Activated T-helper 2 cell treated with anti-CD3 and anti-CD28 coated beads, Interferon-gamma antibody, Interleukin-2, Interleukin-4, amounts not matched to agents 10 μg/mL and 5 μg/mL and 100 μg/mL, durations not matched to agents 14 hours and 24 hours and 36 hours (primary cell): ENCODE results near the gene SEMA3A. TPM values are rescaled to one million over a fixed set of nuclear protein-coding genes. Genes with fewer than 3 reads are reported as not detected.
A peak's percentile ranks its signal among the peaks of the same experiment; 100 is the strongest.
"Not testable (repeated sequence)": the region's sequence is repeated elsewhere in the genome, so short reads cannot be mapped to it uniquely, and the experiment has no call there.

Experiments used
- DNase-seq: peaks from one replicate; pipeline ENCODE4 v3.0.0; 2021; ENCODE audit warnings: low spot score
- H3K27ac Mint-ChIP-seq: one replicate; pipeline ENCODE4 v1.8.0; 2021; ENCODE audit warnings: mixed read lengths
- H3K27me3 Mint-ChIP-seq: one replicate; pipeline ENCODE4 v1.8.0; 2021; ENCODE audit warnings: low read depth, mixed read lengths
- H3K36me3 Mint-ChIP-seq: one replicate; pipeline ENCODE4 v1.8.0; 2021; ENCODE audit warnings: low read depth, mixed read lengths
- H3K4me1 Mint-ChIP-seq: one replicate; pipeline ENCODE4 v1.8.0; 2021; ENCODE audit warnings: low read depth, mixed read lengths
- H3K4me3 Mint-ChIP-seq: one replicate; pipeline ENCODE4 v1.8.0; 2021; ENCODE audit warnings: low read depth, mild to moderate bottlenecking, moderate library complexity, mixed read lengths
- H3K9me3 Mint-ChIP-seq: one replicate; pipeline ENCODE4 v1.8.0; 2021; ENCODE audit warnings: mixed read lengths
- intact Hi-C: fragments of 100-400 bp; cut with micrococcal nuclease; formaldehyde crosslinking; loops from one replicate; pipeline ENCODE4 v1.15.1; 2023
- total RNA-seq: library from RNA; stranded (reverse); gene quantifications from 2 replicates; pipeline ENCODE4 v1.2.3, GENCODE V29; 2022

The SEMA3A gene
- total RNA-seq, 1 donor from 2014 or later = 0.25 TPM

DNA sequence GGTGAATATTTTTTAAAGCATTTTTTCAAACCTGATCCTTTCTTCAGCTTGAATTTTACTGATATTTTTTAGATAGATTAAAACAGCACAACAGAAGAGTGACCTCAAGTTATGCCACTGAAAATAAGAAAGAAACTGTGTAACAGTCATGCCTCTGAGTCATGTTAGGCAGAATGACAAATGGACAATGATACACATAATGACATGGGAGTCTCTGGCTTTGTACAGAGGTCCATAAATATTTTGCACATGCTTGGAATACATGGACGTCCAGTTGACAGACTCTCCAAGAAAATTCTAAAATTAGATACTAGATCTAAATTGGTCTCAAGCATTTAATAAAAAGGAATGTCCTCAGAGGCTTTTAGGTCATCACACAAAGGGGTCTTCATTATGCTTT, 21.9 kb upstream of the SEMA3A start:
- Mint-ChIP-seq H3K36me3 (no peaks in the 10 kb centered on the region), H3K9me3 (no peaks in the 10 kb centered on the region), H3K27ac (no peak overlapping the region), H3K4me1 (no peaks in the 10 kb centered on the region), H3K27me3 (no peaks in the 10 kb centered on the region), H3K4me3 (no peak overlapping the region)
- intact Hi-C loops = no loop called here
- no peak for DNase-seq

DNA sequence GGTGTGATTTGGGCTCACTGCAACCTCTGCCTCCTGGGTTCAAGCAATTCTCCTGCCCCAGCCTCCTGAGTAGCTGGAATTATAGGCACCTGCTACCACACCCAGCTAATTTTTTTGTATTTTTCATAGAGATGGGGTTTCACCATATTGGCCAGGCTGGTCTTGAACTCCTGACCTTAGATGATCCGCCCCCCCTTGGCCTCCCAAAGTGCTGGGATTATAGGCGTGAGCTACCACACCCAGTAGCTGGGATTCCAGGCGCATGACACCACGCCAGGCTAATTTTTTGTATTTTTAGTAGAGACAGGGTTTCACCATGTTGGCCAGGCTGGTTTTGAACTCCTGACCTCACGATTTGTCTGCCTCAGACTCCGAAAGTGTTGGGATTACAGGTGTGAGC, 20.2 kb upstream of the SEMA3A start:
- H3K4me3 Mint-ChIP-seq, H3K36me3 Mint-ChIP-seq, H3K9me3 Mint-ChIP-seq, H3K27ac Mint-ChIP-seq, H3K27me3 Mint-ChIP-seq, H3K4me1 Mint-ChIP-seq, DNase-seq, intact Hi-C loops: not testable (repeated sequence)

- Mint-ChIP-seq H3K27me3 (no peaks in the 10 kb centered on the region), H3K27ac (no peak overlapping the region), H3K36me3 (no peaks in the 10 kb centered on the region), H3K4me1 (no peaks in the 10 kb centered on the region), H3K4me3 (no peak overlapping the region), H3K9me3 (no peaks in the 10 kb centered on the region)
- DNase-seq = no peak
- intact Hi-C loops = no loop called here
Observed at GRCh38 chr7:84210301-84210700, 15.7 kb upstream of the SEMA3A start.

GRCh38 chr7:84209006-84209405, 14.4 kb upstream of the SEMA3A start:
- no peak overlapping the region for H3K4me3 Mint-ChIP-seq
- H3K9me3 Mint-ChIP-seq = no peaks in the 10 kb centered on the region
- DNase-seq = no peak
- no peaks in the 10 kb centered on the region for H3K36me3 Mint-ChIP-seq
- intact Hi-C loops = no loop called here
- H3K4me1 Mint-ChIP-seq = no peaks in the 10 kb centered on the region
- no peaks in the 10 kb centered on the region for H3K27me3 Mint-ChIP-seq
- no peak overlapping the region for H3K27ac Mint-ChIP-seq

GRCh38 chr7:84207615-84208014, 13.0 kb upstream of the SEMA3A start:
- no peak for DNase-seq
- H3K4me1 Mint-ChIP-seq = no peaks in the 10 kb centered on the region
- H3K4me3 Mint-ChIP-seq = no peak overlapping the region
- H3K9me3 Mint-ChIP-seq = no peaks in the 10 kb centered on the region
- H3K27me3 Mint-ChIP-seq = no peaks in the 10 kb centered on the region
- H3K36me3 Mint-ChIP-seq = no peaks in the 10 kb centered on the region
- intact Hi-C loops = no loop called here
- H3K27ac Mint-ChIP-seq = no peak overlapping the region

GRCh38 chr7:84207025-84207424, 12.4 kb upstream of the SEMA3A start:
- Mint-ChIP-seq H3K9me3 (no peaks in the 10 kb centered on the region), H3K36me3 (no peaks in the 10 kb centered on the region), H3K4me1 (no peaks in the 10 kb centered on the region), H3K27me3 (no peaks in the 10 kb centered on the region), H3K27ac (no peak overlapping the region), H3K4me3 (no peak overlapping the region)
- intact Hi-C loops = no loop called here
- no peak for DNase-seq

DNA sequence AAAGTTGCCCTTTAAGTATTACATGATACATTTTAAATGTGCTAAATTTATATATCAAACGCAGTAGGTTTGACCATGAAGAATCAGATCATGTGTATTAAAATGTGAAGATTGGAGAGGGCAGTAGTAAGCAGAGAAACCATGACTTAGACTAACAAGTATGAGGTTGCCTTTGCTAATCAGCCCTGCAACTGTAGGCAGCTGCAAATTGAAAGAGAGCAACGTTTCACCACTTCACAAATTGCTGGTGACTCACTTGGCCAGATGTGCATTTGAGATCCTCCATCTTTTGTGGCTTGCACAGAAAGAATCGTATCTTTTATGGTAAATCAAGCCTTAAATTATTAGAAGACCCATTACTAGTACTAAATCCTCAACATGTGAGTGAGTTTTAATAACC, 10.1 kb upstream of the SEMA3A start:
- DNase-seq = no peak
- Mint-ChIP-seq H3K27me3 (peaks cover 7% of the 10 kb centered on the region), H3K4me3 (no peak overlapping the region), H3K36me3 (no peaks in the 10 kb centered on the region), H3K27ac (no peak overlapping the region), H3K4me1 (peaks cover 4% of the 10 kb centered on the region), H3K9me3 (no peaks in the 10 kb centered on the region)
- intact Hi-C loops = no loop called here

DNA sequence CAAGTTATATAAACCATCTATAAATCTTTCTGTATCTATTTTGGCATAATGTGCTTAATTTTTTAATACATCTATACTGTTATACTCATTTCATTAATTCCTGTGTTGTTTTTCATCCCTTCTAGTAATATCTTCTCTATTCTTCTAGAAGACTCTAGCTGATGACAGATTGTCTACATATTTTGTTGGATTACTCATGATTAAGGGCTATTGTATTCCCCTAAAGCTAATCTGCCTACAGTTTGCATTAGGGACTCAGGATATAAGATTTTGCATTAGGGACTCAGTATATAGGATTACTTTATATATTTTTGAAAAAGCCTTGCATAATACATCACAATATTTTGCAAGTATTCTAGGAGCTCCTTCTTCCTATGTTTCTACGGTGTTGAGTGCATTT, 8.3 kb upstream of the SEMA3A start:
- intact Hi-C loops = no loop called here
- Mint-ChIP-seq H3K27me3 (peaks cover 7% of the 10 kb centered on the region), H3K4me3 (no peak overlapping the region), H3K9me3 (no peaks in the 10 kb centered on the region), H3K4me1 (peaks cover 7% of the 10 kb centered on the region), H3K36me3 (no peaks in the 10 kb centered on the region), H3K27ac (no peak overlapping the region)
- no peak for DNase-seq

DNA sequence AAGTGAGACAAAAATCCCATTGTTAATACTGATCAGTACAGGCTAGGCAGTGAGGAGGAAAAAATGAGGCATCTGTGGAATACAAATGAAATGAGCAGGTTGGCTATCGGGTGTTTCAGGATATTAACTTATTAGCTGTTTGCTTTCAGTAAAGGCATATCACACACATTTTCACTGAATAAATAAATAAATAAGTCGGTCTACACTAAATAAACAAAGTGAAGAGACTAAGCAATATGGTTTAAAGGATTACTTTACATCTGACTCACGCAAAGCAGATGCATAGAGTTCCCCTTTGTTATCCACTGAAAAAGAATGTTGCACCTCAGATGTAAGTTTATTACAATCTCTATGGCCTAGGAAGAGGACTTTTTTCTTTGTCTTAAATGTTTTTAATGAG, 6.3 kb upstream of the SEMA3A start:
- peaks cover 10% of the 10 kb centered on the region for H3K27me3 Mint-ChIP-seq
- intact Hi-C loops = no loop called here
- no peaks in the 10 kb centered on the region for H3K9me3 Mint-ChIP-seq
- H3K36me3 Mint-ChIP-seq = no peaks in the 10 kb centered on the region
- no peak for DNase-seq
- H3K4me1 Mint-ChIP-seq = peaks cover 12% of the 10 kb centered on the region
- H3K4me3 Mint-ChIP-seq = no peak overlapping the region
- H3K27ac Mint-ChIP-seq = no peak overlapping the region

DNA sequence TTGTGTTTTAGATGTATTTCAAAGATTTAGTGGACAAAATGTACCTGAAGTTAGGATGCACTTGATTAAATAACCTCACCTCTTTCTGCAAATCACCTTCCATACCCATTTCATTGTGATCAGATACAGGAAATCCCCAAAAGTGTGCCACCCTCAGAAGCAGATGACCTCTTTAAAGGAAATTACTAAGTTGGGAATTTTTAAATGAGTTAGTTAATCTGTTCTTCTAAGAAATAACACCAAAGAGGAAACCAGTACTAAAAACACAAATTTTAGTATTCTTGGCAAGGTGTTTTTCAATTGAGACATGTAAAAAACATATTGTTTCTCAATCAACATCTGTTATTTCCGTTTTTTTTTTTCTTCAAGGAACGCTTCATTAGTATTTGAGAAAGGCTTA, 4.6 kb upstream of the SEMA3A start:
- H3K4me1 Mint-ChIP-seq = peaks cover 27% of the 10 kb centered on the region
- no peaks in the 10 kb centered on the region for H3K36me3 Mint-ChIP-seq
- intact Hi-C loops = no loop called here
- no peak overlapping the region for H3K4me3 Mint-ChIP-seq
- H3K27ac Mint-ChIP-seq = no peak overlapping the region
- no peaks in the 10 kb centered on the region for H3K9me3 Mint-ChIP-seq
- no peak for DNase-seq
- peaks cover 17% of the 10 kb centered on the region for H3K27me3 Mint-ChIP-seq

DNA sequence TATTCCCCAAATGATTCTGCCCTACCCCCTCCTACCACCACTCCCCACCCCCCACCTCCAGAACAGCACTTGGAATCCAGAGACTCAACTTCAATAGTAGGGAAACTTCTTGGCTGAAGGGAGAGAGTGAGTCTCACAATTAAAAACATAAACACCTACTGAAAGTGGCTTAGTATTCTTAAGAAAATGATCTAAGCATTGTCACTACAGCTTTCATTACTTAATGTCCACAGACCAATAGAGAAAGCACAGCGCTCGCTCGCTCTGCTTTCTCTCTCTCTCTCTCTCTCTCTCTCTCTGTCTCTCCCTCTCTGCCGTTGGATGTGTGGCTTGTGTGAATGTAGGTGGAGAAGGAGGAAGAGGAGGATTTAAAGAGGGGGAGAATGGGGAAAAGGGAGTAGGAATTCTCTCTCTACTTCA, 1.5 kb upstream of the SEMA3A start:
- no peak overlapping the region for H3K4me3 Mint-ChIP-seq
- H3K9me3 Mint-ChIP-seq = no peaks in the 10 kb centered on the region
- intact Hi-C loops = no loop called here
- H3K4me1 Mint-ChIP-seq = peaks cover 29% of the 10 kb centered on the region
- H3K27me3 Mint-ChIP-seq = peaks cover 22% of the 10 kb centered on the region
- no peak overlapping the region for H3K27ac Mint-ChIP-seq
- no peak for DNase-seq
- H3K36me3 Mint-ChIP-seq = no peaks in the 10 kb centered on the region

DNA sequence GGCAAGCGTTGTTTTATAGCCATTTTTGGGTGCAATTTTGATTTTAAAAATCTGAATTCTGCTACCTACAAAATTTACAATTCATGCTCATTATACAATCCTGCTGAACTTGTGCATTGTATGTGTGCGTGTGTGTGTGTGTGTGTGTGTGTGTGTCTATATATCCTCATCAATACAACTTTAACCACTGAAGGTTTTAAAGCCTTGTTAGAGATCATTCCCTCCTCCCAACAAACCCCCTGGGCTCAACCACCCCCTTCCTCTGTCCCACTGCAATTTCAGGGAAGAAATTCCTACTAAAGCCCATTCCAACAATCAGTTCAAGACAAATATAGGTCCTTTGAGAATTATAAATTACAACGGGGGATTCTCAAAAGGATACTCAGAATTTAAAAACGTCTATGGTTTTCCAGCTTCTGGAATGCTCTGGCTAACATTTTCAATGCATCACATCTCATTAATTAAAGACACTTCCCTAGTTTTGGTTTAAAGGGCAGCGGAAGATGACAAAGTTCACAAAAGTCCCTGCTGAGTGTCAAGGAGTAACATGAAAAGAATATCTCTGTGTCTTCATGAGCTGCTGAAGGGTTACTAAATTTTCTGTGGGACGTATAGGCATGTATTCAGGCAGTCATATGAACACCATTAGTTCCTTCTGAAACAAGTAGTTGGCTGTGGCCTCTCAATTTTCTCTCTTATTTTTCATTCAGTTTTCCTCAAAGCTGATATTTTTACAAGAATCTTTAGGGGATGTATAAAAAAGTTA, 889 bp upstream of the SEMA3A start:
- no peaks in the 10 kb centered on the region for H3K9me3 Mint-ChIP-seq
- peaks cover 29% of the 10 kb centered on the region for H3K4me1 Mint-ChIP-seq
- DNase-seq = no peak
- peaks cover 21% of the 10 kb centered on the region for H3K27me3 Mint-ChIP-seq
- intact Hi-C loops = no loop called here
- H3K27ac Mint-ChIP-seq = no peak overlapping the region
- H3K36me3 Mint-ChIP-seq = no peaks in the 10 kb centered on the region
- H3K4me3 Mint-ChIP-seq = peak overlapping the region; percentile 89

GRCh38 chr7:84193747-84194146, 842 bp downstream of the SEMA3A start:
- DNase-seq = no peak
- Mint-ChIP-seq H3K4me1 (peaks cover 21% of the 10 kb centered on the region), H3K9me3 (no peaks in the 10 kb centered on the region), H3K36me3 (no peaks in the 10 kb centered on the region), H3K4me3 (peak overlapping the region; percentile 89), H3K27me3 (peaks cover 17% of the 10 kb centered on the region), H3K27ac (no peak overlapping the region)
- intact Hi-C loops = no loop called here

GRCh38 chr7:84191842-84192241, 2.7 kb downstream of the SEMA3A start:
- Mint-ChIP-seq H3K4me1 (peaks cover 30% of the 10 kb centered on the region), H3K27ac (no peak overlapping the region), H3K36me3 (no peaks in the 10 kb centered on the region), H3K27me3 (peaks cover 17% of the 10 kb centered on the region), H3K4me3 (no peak overlapping the region), H3K9me3 (no peaks in the 10 kb centered on the region)
- no peak for DNase-seq
- intact Hi-C loops = no loop called here
